ENCODE data around the gene CABLES2. TPM values are rescaled to one million over a fixed set of nuclear protein-coding genes. Genes with fewer than 3 reads are reported as not detected.

Gene CABLES2
- total RNA-seq, 1 experiment from 2014 or later = 12.4 TPM

GRCh38 chr20:62405108-62405980, 1.7 kb downstream of the CABLES2 start:
- Histone ChIP-seq H3K9me3 (ENCODE audit: low read length) (no peaks in the 10 kb centered on the region), H3K9me2 (replicated peaks; ENCODE audit: low read length) (no peaks in the 10 kb centered on the region), H4K20me1 (ENCODE audit: low read length) (0 out of 2 replicates have a peak, but pooled peaks cover 7% of the 10 kb centered on the region), H3K36me3 (ENCODE audit: low read depth, low read length) (peaks cover 3% of the 10 kb centered on the region; the same call in 1 of the 2 replicates), H3K27ac (ENCODE audit: low read length) (no peak overlapping the region), H3K79me2 (ENCODE audit: low read length) (peaks cover 27% of the 10 kb centered on the region), H3K4me1 (ENCODE audit: insufficient read depth, low read length) (peaks cover 18% of the 10 kb centered on the region), H3F3A (ENCODE audit: low read length, unreplicated experiment) (no peaks in the 10 kb centered on the region), H3K4me2 (ENCODE audit: low read length) (peak overlapping the region; percentile 99), H2AFZ (ENCODE audit: low read length) (no peak overlapping the region), H3K4me3 (ENCODE audit: low read length) (peak overlapping the region; percentile 92; the same call in 1 of the 2 replicates), H3K27me3 (ENCODE audit: low read length) (no peaks in the 10 kb centered on the region), H3K9ac (ENCODE audit: low read length) (no peak overlapping the region)
- TSS peak; percentile 24 for BruUV-seq (replicated peaks)
- TF ChIP-seq EZH2 (IDR thresholded peaks at IDR 0.05; ENCODE audit: low read length, unreplicated experiment) (no peak), CTCF (conservative IDR thresholded peaks at IDR 0.05; ENCODE audit: low read depth, low read length) (peak; percentile 57), EZH2phosphoT487 (IDR thresholded peaks at IDR 0.05; ENCODE audit: borderline replicate concordance, low read length) (no peak)
- ChIA-PET POLR2A (ENCODE audit: unreplicated experiment) (no interaction called here), CTCF (no interaction called here)
- no peak for ATAC-seq
- intact Hi-C loops (cut with micrococcal nuclease) = no loop called here
- DNase-seq = peak; percentile 41

GRCh38 chr20:62404761-62405107, 2.4 kb downstream of the CABLES2 start:
- H3K27ac ChIP-seq (ENCODE audit: low read length) = no peak overlapping the region
- H3K27me3 ChIP-seq (ENCODE audit: low read length) = no peaks in the 10 kb centered on the region
- H3K4me1 ChIP-seq (ENCODE audit: insufficient read depth, low read length) = peaks cover 12% of the 10 kb centered on the region
- H3K36me3 ChIP-seq (ENCODE audit: low read depth, low read length) = peaks cover 3% of the 10 kb centered on the region; the same call in 1 of the 2 replicates
- H3K9me3 ChIP-seq (ENCODE audit: low read length) = no peaks in the 10 kb centered on the region
- ATAC-seq = no peak
- no TSS peak for BruUV-seq (replicated peaks)
- peaks cover 27% of the 10 kb centered on the region for H3K79me2 ChIP-seq (ENCODE audit: low read length)
- no peak overlapping the region for H3K4me3 ChIP-seq (ENCODE audit: low read length)
- H3K9ac ChIP-seq (ENCODE audit: low read length) = no peak overlapping the region
- intact Hi-C loops (cut with micrococcal nuclease) = no loop called here
- TF ChIP-seq CTCF (conservative IDR thresholded peaks at IDR 0.05; ENCODE audit: low read depth, low read length) (no peak), EZH2 (IDR thresholded peaks at IDR 0.05; ENCODE audit: low read length, unreplicated experiment) (no peak), EZH2phosphoT487 (IDR thresholded peaks at IDR 0.05; ENCODE audit: borderline replicate concordance, low read length) (no peak)
- no peaks in the 10 kb centered on the region for H3K9me2 ChIP-seq (replicated peaks; ENCODE audit: low read length)
- ChIA-PET CTCF (no interaction called here), POLR2A (ENCODE audit: unreplicated experiment) (no interaction called here)
- no peak overlapping the region for H2AFZ ChIP-seq (ENCODE audit: low read length)
- no peak overlapping the region for H3K4me2 ChIP-seq (ENCODE audit: low read length)
- 0 out of 2 replicates have a peak, but pooled peaks cover 7% of the 10 kb centered on the region for H4K20me1 ChIP-seq (ENCODE audit: low read length)
- no peaks in the 10 kb centered on the region for H3F3A ChIP-seq (ENCODE audit: low read length, unreplicated experiment)
- DNase-seq = no peak

Measured in PC-3 (cell line).